ENCODE results near the gene SPHK1.

SPHK1 gene

DNA sequence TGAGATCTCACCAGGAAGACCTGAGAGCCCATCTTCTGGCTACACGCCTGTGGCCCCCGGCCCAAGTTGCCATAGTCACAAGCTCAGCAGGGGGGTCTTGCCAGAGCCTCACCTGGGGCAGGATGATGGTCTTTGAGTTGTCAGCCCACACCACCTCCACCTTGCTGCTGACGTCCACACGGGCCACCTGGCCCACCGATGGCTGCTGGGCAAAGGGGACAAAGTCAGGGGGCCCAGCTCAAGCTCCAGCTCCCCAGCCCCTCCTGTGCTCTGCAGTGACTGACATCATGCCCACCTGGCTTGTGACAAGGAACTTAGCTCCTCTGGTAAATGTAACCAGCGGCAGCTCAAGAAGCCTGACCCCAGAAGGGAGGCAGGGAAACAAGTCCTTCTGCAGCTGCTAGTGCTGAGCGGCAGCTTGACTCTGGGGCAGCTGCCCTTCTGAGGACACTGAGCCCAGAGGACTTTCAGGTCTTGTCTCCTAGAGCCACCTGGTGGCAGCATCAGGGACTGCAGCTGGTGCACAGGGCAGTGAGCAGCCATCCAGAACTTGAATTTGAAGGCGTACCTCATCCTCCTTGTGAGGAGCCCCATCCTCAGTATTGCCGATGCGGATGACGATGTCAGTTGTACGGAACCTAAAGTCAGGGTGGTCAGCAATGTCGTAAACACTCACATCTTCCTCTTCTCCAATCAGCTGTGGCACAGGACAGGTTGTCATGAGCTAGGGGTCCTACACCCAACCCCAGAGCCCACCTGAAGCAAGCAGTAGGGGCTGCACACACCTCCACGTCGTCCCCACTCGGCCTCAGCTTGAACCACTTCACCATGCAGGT, 13.5 kb downstream of the SPHK1 start:
- peak; percentile 86 for DNase-seq (ENCODE audit: low spot score)
- peak; percentile 96 for TF ChIP-seq CTCF (IDR thresholded peaks at IDR 0.05; ENCODE audit: extremely low read depth, missing control alignments)

- TF ChIP-seq CTCF (IDR thresholded peaks at IDR 0.05; ENCODE audit: extremely low read depth, missing control alignments), result no peak
- DNase-seq (ENCODE audit: low spot score), result no peak
Observed at GRCh38 chr17:76398523-76399174, 14.2 kb downstream of the SPHK1 start.

DNA sequence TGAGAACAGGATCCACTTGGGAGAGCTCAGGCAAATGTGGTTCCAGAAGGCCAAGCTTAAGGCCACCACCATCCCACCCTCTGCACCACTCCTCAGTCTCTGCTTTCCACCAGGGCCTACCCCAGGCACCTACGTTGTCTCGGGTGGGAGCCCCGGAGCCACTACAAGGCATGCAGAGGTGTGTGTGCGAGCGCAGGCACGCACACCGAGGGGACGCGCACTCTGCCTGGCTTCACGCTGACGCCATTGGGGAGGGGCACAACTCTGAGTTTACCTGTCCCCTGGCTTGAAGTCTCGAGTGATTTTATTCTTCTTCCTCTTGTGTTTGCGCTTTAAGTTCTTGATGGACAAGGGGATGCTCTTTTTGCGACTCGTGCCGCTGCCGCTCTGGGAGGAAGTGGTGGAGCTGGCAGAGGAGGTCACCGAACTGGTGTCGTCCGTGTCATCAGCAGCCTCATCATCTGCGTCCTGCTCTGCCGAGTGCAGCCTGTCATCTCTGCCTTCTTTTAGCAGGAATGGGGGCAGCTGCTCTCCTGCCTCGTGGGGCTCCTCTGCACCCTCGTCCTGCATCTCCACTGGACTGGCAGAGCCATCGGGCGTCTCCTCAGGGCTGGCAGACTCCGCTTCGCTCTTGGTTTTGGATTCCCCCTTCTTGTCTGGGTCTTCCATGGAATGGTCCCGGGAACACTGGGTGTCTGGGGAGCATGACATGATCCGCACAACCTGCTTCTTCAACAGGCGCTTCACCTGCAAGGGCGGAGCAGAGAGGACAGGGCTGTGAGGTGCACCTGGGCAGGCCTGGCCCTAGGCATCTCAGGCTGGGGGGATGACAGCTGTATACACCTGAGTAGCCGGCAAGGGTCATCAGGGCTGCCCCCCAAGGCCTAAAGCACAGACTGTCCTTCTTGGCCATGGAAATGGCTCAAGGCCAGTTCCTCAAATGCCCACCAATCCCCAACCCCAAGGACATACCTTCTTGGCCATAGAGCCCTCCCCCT, 15.1 kb downstream of the SPHK1 start:
- no peak for DNase-seq (ENCODE audit: low spot score)
- no peak for TF ChIP-seq CTCF (IDR thresholded peaks at IDR 0.05; ENCODE audit: extremely low read depth, missing control alignments)

- no peak for DNase-seq (ENCODE audit: low spot score)
- no peak for TF ChIP-seq CTCF (IDR thresholded peaks at IDR 0.05; ENCODE audit: extremely low read depth, missing control alignments)
Observed at GRCh38 chr17:76402711-76403110, 18.3 kb downstream of the SPHK1 start.

DNA sequence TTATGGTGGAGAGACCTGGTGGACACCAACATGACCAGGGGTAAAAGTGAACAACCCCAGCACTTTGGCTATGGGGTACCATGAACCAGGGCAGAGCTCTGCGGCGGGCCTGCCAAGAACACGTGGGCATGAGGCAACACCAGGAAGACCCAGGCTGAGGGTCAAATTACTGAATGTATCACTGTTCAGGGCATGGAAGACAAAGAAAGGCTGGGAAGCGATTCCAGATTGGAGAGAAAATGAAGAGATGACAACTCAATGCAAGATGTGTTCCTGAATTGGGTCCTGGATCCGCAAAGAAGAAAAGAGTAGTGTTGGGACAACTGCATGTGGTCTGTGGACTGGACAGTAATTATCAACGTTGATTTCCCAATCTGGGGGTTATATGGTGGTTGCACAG, 19.8 kb downstream of the SPHK1 start:
- TF ChIP-seq CTCF (IDR thresholded peaks at IDR 0.05; ENCODE audit: extremely low read depth, missing control alignments), result no peak
- DNase-seq (ENCODE audit: low spot score), result no peak

DNA sequence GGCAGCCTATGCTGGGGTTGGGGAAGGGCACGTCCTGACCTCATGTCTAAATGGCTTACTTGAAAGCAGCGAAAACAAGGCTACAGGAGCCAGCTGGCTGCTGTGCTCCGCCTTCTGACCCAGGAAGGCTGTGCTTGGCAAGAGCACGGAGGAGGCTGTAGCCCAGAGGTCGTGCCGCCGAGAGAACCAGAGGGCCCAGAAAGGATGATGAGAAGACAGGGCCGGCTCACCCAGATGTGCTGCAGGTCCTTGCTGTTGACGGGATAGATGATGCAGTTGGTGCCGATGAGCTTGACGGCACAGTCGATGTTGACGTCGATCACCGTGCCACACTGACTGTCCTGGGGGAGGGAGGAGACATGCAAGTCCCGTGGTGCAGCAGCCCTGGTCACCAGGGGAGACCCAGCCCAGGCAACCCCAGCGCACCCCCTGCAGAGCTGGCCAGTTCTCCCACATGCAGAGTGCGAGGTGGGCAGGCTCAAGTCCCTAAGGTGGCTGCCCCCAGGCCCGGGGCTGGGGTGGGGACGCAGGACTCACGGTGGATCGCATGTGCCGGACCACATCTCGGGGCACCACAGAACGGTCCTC, 20.7 kb downstream of the SPHK1 start:
- no peak for DNase-seq (ENCODE audit: low spot score)
- no peak for TF ChIP-seq CTCF (IDR thresholded peaks at IDR 0.05; ENCODE audit: extremely low read depth, missing control alignments)

Measured in GM20000 (cell line).